NCI-H446 (cell line): ENCODE results near the gene HMX1.

Experiments used
- DNase-seq, 2 experiments: peaks; one replicate each; lab custom pipeline; 2025; lab: John Stamatoyannopoulos, UW

Gene HMX1

DNA sequence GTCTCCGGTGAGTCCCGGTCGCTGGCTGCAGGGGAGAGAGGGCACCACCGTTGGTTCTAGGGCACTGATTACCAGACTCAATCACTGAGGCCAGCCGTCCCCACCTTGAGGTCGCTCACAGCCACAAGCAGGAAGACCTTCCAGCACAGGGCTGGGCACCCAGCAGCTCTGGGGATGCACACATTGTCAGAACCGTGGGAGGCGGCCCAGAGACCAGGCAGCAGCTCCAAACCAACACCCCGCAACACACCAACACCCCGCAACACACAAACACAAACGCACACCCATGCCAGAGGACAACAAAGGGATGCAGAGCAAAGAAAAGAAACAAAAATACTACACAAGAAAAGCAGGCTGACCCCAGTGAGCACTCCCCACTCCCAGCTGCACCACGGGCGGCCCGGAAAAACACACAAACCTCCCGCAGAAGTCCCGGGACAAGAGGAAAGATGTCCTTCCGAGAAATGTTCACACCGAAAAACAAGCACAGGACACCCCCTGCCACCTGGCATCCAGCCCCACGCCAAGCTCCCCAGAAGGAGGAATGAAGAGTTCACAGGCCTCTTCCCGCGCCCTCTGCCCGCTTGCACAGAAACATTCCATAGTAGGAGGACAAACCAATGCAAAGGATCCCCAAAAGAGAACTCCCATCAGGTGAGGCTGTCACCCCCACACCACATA is 3.2 kb downstream of the HMX1 start:
- no peak for DNase-seq

DNA sequence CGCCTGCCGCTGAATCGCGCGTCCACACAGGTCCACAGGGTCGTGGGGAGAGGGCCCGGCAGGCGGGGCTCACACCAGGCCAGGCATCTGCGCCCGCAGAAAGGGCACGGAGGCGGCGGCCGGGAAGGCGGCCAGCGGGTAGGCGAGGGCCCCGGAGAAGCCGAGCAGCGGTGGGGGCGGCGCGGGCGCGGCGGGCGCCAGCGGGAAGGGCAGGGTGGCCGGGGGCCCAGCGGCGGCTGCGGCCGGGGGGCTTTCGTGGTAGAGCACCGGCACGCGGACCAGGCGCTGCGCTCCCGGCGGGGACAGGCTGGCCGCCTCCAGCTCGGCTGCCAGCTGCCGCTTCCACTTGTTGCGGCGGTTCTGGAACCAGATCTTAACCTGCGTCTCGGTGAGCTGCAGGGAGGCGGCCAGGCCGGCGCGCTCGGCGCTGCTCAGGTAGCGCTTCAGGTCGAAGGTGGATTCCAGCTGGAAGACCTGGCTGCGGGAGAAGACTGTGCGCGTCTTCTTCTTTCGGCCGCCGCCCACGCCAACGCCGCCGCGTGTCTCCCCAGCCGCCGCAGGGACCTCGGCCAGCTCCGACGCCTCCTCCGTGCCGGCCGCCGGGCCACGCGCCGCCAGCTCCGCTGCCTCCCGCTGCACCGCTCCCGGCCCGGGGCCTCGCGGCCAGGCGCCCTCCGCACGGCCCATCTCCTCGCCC is 3.9 kb downstream of the HMX1 start:
- DNase-seq: no peak

DNA sequence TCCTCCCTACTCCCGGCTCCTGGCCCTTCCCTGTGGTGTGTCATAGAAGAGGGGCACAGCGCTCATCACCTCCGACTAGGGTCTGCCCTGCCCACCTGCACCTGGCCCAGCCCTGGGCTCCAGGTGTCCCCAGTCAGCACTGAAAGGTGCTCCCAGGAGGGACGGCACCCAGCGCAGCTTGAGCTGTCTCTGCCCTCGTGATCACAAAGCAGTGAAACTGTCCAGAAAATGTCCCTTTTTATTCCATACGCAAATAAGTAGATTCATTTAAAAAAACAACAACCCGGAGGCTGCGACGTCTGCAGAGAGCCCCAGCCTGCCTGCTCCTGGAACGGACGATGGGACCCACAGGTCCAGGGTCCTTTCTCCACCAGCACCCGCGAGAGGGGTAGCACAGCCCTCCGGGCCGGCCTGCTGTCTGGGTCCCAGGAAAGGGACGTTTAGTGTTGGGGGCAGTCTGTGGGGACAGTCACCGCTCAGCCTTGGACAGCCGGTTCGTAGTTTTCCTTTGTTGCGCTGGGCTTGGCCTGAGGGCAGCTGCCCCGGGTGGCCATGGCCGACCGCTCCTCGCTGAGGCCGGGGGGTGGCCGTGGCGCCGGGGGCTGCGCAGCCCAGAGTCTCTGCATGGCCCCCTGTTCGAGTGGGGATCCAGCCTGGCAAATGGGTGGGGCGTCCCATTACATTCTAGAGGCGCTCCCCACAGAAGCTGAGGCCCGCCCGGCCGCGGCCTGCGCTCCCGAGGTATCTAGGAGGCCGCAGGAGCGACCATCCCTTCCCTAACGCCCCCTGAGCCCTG is 4.6 kb downstream of the HMX1 start:
- no peak for DNase-seq

DNA sequence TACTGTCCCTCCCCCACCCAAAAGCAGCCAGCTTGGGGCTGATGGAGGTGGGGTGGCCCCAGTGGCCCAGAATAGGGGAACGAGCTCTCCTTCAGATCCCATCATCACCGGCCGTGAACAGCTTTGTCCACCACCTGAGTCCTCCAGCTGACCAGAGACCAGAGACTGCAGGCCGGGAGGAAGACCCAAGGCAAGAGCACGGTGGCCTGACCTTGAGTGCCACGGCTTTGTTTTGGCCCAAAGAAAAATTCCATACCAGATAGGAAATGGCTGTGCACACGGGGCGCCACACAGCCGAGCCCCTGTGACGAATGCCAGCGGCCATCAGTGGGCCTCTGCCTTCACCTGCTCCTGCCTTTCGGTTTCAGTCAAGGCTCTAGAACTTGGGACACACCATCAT is 5.2 kb downstream of the HMX1 start:
- DNase-seq: no peak

DNA sequence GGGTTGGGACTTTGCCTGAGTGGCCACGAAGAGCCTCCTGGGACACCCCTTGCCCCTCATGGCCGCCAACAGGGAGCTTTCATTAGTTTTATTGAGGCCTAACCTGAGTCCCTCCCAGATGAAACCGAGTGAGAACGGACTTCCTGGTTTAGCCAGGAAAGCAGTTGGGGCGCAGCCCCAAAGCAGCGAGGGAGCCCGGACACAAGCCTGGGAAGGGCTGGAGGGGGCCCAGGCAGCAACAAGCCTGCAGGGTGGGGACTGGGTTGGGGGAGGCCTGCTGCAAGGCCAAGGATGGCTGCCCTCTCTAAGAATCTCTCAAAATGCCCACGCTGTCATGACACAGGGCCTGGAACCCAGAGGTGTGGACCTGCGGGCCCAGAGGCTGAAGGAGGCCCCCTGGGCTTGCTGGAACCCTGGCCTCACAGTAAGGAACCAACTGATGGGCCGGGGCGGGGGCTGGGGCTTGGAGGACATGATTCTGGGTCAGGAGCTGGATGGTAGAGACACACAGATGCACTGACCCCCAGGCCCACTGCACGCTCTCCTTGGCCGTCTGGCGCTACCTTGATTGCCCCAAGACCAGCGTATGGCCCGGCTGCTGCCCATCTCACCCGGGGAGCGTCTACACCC is 5.8 kb downstream of the HMX1 start:
- DNase-seq: no peak

DNA sequence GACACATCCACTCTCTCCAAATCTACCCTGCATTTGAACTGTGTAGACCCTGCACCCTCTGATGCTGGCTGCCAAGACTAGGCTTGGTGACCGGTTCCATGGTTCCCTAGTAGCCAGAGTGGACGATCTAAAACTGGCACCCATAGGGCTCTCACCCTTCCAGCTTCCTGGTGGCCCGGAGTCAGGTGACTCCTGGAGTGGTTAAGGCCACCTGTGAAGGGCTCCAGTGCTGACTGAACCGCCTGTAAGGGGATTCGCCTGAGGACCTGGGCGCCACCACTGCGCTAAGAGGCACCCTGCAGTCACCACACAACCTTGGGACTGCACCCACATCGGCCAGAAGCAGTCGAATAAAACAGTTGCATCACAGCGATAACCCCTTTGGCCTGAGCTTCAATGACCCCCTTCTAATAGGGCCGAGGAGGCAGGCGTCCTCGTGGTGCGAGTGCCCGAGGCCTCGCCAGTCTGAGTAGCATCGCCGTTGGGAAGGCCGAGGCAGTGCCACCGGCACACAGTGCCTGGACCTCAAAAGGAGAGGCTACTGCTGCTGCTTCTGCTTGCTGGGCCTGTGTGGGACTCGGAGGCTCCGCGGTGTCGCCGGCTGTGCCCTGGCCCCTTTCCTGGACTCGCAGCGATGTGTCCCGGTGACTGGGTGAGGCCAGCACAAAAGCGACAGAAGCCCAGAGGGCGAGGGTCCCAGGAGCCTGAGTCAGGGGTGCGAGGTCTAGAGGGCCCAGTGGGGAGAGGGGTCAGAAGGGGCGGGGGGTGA is 6.5 kb downstream of the HMX1 start:
- no peak for DNase-seq

DNA sequence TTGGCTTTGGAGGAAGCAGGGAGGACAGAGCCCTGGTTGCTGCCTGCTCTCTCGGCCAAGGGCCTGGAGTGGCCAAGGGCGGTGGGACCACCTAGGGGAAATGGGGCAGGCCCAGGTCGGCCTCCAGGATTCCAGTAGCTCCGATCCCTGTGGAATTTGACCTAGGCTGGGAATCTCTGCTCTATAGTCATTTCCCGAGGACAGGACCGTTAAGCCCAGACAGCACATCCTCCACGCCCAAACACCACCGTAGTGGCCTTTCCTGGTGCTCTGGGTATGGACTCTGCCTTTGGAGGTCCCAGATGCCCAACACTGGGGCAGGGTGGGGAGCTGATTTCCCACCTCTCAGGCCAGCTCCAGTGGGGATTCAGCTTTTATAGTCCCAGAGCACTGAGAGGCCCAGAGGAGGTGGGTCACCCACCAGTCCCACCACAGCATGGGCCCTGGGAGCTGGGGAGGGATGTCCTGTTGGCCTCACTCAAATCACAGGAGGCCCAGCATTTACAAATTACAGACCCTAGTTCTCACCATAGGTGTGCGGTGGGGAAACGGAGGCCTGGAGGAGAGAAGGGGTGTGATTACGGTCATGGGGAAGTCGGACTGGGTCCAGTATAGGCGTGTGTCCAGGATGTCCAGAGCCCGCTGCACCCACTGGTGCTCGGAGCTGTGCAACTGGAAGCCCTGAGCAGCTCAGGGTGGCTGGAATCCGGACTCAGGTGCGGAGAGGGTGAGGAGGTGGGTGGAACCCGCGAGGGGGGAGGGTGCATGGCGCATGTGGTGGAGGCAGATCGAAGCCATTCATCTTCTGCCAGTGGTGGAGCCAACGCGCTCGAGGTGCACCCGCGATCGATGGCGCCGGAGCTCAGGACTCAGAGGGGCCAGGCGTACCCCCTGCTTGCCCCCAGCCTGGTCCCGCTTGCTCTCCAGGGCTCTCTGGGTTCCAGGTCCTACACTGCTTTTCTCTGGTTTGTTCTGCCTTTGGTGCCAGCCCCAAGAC is 7.7 kb downstream of the HMX1 start:
- DNase-seq: no peak

DNA sequence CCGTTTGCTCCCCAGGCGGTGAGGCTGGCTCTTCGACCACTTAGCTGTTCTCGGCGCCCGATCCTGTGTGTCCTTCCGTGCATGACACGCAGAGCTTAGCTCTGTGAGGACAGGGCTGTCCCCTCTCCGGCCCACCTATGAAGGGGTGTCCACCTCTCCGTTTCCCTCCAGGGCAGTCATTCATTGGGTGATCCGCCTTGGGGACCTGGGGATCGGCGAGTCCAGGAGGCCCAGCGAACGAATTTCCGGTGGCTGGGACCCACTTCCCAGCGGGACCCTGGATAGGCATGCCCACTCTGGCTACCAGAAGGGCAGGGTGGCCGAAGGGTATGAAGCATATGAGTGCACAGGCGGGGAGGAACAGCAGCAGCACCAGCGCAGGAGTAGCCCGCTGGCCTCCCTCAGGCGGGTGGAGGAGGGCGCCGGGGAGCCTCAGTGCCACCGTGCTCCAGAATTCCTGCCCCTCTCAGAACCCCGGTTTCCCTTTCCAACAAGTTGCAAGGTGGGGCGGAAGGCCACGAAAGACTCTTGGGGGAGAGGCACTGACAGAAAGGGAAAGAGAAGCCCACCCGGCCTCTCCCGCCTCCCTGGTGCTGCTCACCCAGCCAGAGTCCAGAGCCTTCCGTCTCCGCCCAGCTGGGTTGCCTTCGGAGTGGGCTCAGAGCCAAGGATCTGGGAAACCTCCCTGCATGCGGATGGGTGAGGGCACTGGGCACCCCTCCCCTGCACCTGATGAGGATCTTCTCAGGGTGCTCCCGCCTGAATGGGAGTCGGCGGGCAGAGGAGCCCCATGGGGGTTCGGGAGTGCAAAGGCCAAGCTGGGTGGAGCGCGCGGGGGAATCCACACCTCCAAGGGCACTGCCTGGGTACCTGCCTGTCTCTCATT is 8.6 kb downstream of the HMX1 start:
- no peak for DNase-seq

DNA sequence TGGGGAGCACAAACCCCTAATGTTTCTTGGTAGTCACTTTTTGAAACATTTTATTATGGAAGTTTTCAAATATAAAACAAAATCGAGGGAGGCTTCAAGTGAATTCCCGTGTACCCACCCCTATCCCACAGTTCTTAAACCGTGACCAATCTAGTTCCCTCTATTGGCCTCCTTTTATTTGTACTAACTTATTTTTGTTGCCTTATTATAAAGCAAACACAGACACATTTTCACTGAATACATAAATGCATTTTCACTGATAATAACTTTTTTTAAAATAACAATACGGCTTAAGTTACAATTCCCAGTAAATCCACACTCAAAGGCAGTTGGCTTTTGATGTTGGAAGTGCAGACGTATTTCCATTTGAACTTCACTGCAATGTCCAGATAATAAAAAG is 9.3 kb downstream of the HMX1 start:
- no peak for DNase-seq

DNA sequence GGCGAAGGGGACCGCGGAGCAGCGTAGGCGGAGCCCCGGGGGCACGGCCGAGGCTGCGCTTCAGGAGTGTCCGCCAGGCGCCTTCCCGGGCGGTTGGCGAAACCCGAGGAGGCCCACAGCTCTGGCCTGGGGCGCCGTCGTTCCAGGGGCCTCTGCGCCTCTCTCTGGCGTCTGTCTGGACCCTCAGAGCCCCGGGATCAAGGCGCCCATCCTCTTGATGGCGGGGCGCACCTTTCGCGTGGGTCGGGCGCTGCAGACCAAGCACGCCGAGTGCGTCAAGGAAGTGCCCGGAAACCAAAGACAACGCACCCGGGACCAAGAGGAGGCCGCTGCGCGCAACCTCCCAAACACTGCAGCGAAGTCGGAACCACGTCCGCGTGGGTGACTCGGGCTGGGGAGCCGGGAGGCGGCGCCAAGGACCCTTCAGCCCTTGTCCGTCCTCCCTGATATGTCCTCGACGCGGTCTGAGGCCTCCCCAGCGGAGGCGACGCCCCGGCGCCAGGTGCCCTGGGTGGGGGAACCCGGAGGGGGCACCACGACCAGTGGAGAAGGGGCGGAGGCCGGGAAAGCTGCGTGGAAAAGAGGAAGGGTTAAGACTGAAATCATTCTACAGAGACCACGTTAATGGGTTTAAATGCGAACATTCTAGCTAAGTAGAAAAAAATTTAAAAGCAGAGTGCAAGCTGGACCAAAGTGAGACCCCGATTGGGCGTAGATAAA is 9.9 kb downstream of the HMX1 start:
- DNase-seq: no peak

DNA sequence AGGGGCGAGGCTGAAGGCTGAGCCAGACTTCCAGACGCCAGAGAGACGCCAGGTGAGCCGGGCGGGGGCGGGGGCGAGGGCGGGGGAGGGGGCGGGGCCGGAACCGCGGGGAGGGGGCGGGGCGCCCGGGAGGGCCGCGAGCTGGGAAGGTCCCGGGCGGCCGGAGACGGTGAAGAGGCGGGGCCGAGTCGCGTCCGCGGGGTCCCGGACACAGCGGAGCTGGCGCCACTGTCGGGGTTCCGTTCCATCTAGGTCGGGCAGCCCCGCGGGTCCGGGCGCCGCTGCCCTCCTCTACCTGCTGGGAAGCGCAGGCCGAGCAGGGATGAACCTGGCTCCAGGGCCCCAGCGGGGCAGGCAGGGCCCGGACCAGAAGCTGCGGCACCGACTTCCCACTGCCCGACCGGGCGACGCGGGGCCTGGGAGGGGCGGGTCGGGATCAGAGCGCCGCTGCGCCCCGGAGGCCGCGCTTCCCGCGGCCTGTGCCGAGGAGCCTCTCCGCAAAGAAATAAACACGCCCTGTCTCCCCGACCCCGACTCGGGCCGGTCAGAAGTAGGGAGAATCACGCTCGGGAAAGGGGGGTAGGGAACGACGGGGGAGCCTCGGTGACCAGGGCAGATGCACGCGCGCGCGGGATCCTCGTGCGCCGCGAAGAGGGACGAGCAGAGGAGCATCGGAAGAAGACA is 10.6 kb downstream of the HMX1 start:
- no peak for DNase-seq

DNA sequence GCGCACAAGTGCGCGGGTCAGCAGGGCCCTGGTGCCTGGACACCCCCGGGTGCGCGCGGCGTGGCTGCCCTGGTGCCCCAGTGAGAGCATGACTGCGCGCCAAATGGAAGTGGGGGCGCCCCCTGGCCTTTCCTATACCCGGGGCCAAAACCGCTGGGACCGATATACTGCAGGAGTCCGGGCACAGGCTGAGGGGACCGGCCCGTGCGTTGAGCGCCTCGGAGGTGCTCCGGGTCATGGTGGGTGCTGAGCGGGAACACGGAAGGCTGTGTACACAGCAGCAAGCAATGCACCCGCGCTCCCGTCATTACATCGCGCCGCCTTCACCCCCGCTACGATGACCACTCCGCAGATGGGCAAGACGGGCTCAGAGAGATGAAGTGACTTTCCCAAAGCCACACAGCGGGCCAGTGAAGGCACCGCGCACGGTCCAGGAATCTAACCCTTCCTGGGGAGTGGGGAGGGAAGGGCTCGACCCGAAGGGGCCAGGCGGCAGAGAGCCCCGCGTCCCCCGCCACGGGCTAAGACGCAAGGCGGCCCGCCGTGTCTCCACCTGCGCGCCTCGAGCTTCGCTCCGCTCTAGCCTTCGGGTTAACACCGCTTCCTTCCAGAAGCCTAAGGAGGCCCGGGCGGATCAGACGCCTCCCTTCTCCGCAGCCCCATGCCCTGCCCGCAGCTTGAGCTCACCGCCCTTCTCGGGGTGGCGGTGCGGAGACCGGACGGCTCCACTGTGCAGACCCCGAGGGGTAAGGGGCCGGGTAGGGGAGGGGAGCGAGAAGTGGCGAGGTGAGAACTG is 11.3 kb downstream of the HMX1 start:
- no peak for DNase-seq

DNA sequence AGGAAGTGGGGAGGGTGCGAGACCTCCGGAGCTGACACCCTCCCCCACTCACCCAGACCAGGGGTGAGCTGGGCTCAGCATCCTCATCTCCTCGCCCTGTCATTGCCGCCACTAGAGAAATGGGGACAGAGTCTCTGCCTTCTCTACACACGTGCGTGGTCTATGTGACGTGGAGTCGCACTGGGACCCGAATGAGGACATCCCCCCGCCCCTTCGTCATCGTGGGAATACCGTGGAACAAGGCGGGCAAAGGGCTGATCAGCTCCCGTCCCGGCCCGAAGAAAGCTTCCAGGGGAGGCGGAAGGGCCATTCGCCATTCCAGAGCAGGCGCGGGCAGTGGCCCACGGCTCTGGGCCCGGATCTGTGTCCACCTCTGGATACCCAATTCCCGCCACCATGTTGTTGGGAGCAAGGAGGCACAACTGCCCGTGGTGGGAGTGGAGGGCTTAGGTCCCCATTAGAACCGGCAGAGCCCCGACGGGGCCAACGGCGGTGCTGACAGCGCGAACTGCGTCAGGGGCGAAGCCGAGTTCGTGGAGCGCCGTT is 12.0 kb downstream of the HMX1 start:
- DNase-seq: no peak

DNA sequence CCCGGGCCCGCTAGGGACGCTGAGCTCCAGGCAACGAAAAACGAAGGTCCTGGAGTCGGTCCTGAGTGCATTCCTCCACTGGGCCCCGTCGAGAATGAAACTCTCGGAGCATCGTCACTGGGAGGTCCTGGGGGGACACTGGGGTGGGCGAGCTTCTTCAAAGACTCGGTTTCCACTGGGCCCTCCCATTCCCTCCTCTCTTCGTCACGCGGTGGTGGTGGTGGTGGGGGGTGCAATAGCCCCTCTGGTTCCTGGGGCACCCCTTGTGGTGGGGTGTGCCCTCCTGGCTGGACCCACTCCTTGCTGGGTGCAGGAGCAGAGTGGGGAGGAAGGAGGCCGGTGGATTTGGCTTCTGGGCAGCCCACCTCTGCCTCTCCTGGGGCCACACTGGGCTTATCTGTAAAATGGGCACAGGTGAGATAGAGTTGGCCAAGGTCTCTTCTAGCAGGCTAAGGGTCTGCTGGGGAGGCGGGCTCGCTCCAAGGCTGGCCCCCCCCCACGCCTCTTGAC is 12.9 kb downstream of the HMX1 start:
- DNase-seq: no peak

DNA sequence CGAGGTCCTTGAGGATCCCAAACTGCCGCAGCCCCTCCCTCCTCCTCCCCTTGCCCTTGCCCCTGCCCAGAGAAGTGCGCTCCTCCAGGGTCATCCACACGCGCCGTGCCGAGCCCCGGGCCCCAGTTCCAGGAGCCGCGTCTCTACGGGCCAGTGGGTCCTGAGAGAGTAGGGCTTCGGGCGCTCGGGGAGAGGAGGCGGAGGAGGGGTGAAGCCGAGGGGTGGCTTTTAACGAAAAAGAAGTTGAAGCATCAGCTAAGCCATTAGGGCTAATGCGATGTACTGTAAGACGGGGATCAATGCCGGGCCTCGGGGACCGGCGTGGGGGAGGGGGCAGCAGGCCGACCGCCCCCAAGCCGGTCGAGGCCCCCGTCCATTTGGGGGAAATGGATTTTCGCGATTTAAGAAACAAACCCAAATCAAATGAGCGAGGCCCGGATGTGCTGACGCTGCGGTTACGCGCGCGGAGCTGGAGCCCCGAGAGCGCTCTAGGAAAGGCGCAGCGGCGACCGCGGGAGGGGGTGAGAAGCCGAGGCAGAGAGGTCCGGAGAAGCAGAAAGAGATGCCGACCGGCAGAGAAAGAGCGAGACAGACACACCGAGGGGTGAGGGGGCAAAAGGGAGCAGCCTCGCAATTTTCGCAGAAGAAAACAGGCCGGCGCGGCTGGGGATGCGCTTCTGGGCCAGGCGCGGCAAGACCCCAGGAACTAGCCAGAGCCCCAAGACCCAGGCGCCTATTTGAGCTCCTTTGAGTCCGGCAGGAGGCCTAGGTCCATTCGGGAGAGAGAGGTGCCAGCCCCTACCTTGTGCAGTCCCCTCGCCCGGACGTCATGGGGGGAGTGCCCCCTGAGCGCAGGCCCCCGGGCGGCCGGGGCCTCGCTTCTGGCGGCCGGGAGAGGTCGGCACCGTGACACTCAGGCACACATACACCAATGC is 13.6 kb downstream of the HMX1 start:
- no peak for DNase-seq
